ENCODE data around the gene CRY1. TPM values are rescaled to one million over a fixed set of nuclear protein-coding genes. Genes with fewer than 3 reads are reported as not detected.

Gene CRY1
- total RNA-seq: 35.6 TPM

DNA sequence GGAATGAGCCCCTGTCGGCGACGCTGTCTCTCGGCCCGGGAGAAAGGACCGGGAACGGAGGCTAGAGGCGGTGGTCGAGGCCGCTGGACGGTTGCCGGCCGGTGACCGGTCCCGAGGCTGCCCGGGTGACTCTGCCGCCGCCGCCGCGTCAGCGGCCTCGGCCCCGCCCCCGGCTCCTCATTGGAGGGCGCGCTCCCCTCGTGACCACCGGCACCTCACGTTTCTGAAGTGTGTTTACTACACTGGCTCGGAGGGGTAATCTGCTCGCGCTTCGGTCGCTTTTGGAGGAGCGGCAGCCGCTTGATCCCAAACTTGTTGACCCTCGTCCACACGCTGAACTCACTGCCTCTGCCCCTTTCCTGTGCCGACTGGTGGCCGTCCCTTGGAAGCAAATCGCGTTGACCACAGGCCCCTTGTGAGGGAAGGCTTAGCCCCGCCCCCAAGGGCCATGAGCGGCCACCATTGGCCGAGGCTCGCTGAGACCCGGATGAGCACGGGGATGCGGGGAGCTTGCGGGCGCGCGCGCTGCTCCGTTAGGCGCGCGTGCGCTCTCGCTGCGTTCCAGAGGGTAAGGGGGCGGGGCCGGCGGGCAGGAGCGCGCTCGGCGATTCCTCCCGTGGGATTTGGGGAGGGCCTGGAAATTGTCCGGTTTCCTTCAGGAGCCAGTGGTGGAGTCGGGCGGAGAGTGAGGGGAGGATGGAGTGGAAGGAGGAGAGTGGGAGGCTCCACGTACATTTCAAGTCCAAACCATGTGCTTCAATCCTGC lies at the start of gene CRY1:
Gene CRY1, minus strand, starts transcription at position 133 of the 766 bp plus-strand sequence. CDS start 588 bp downstream, outside the sequence.
- DNase-seq: peak; percentile 96

GRCh38 chr12:107139787-107140186 lies 46.4 kb upstream of the CRY1 start:
- DNase-seq: no peak

DNA sequence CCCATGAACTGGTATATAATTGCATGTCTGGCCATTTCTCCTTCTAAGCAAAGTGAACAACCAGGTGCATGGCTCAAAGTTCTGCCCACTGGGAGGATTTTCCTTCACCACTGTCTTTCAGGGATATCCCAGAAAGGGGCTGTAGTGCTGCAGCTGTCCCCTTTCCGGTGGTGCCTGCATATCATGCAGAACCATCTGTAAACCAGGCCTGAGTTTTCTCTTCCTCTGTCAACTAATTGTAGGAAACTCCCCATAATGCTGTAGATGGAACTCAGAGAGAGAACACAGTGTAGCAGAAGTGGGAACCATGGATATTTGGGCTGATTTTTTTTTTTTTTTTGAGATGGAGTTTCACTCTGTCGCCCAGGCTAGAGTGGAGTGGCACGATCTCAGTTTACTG lies 45.6 kb upstream of the CRY1 start:
- no peak for DNase-seq

DNA sequence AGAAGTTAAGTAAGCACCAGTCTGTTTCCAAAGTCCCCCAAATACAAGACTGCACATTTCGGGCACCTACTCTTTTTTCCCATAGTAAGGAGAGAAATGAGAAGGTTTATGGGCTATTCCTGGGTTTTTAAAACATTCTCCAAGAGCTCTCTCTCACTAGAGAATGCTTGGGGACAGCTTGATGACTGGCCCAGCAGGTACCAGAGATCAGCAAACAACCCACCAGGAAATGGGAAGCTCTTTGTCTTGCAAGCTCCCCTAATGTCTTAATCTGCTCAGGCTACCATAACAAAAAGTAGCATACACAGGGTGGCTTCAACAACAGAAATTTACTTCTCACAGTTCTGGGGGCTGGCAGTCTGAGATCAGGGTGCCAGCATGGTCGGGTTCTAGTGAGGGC lies 41.8 kb upstream of the CRY1 start:
- DNase-seq: no peak

GRCh38 chr12:107134558-107134957 lies 41.2 kb upstream of the CRY1 start:
- no peak for DNase-seq

- DNase-seq: no peak
These were observed 40.1 kb upstream of the CRY1 start for GRCh38 chr12:107133462-107133861.

- peak; percentile 66 for DNase-seq
These were observed 38.7 kb upstream of the CRY1 start for GRCh38 chr12:107131832-107132616.

GRCh38 chr12:107130830-107131611 lies 37.7 kb upstream of the CRY1 start:
- no peak for DNase-seq

DNA sequence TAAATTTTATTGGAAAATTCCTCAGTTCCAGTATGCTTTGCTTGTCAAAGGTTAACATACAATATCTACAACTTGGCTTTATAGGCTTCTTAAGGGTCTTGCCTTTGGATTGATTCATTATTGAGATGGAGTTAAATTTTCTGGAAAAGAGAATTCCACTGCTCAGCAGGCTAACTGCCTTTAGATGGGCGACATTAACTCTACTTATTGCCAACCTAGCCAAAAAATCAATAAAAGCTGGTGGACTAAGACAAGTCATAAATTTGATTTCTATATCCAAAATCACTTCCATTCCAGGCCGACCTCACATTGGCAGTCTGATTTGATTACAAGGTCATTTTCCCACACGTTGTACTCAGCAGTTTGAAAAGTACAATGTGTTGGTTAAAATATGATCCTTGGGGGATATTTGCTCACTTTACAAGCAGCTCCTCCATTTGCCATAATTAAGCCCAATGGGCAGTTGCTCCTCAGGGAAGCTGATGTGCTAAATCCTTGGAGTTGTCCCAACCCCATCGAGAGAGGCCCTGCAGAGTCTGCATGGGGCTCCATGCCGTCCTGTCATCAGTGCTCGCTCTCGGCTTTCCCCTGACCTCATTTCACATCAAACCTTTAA lies 36.1 kb upstream of the CRY1 start:
- no peak for DNase-seq

DNA sequence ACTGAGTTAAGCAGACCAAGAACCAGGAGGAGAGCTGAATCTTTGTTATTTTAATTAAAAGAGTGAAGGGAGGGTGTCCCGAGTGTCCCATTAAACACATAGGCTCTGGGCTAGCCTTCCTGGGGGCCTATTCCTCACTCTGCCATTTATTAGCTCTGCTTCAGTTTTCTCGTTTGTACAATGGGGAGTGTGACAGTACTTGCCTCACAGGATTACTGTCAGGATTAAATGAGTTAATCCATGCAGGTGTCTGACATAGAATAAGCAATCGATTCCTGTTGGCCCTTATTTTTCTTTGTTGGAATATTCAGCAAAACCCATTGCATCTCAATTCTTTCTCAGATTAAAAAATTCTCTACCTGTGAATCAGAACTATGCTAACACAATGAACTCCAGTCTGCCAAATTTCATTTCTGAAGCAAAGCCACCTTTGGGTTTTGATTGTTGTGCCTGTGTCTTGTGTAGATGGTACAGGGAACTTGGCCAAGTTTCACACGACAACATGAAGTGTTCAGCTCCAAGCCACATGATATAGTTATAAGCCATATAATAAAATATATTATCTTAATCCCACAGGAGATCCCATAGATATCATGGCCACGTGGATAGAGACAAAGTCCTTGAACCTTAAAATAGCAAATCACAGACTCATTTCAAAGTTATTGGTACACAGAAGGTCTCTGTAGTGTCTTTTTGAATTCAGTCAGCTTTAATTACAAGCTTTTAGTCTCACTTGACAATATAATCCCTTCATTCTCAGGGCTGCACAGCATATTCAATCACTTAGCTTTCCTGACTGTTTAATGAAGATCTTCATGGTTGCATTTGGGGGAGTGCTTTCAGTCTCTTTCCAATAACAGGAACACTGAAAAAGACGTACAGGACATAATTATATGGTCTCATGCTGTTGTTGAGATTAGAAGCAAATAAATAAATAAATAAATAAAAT lies 34.4 kb upstream of the CRY1 start:
- no peak for DNase-seq

DNA sequence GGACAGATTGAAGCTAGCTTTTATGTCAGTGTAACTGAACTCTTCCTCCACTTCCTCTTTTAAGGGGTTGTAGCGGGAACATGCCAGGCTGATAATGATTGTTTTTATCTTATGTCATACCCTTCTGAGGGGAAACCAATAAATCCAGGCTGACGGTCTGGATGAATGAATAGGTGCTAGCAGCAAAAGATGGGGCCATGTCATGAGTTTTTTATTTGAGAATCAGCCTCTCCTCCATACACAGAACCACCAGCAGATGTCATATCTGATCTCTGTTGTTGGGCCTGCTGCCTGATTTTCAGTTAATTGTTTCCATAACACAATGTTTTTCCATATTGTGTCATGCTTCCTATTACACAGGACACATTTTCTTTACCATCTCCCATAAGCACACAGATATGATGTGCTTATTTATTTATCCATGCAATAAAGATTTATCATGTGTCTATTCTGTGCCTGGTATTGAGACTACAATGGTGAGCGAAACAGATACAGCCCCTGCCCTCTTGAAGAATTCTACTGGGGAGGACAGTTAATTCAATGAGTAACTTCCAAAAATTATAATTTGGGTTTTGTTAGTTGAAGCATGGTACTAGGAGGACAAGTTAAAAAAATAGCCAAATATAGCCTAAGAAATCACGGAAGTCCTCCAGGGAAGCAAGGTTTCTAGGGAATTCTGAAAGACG lies 33.6 kb upstream of the CRY1 start:
- DNase-seq: peak; percentile 83

- no peak for DNase-seq
These were observed 32.5 kb upstream of the CRY1 start for GRCh38 chr12:107125833-107126232.

DNA sequence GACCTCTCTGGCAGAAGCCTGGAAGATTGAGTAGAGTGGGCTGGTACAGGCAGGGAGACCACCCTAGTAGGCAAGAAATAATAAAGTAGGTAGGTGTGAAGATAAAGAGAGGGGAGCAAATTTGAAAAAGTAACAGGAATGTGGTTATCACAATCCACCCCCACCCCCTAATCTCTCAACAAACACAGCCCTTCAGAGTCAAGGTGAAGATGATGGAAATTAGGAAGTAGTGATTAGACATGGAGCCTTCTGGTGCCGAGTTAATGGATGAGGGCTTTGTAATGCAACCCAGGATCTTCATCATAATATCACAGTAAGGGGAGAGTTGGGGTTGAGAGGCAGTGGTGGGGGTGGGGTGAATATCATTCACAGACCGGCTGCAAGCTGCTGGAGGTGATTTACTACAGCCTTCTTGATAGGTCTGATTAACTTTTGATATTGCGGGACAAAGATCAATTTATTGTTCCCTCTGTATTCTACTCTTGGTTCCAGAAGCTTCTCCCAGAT lies 29.2 kb upstream of the CRY1 start:
- no peak for DNase-seq

DNA sequence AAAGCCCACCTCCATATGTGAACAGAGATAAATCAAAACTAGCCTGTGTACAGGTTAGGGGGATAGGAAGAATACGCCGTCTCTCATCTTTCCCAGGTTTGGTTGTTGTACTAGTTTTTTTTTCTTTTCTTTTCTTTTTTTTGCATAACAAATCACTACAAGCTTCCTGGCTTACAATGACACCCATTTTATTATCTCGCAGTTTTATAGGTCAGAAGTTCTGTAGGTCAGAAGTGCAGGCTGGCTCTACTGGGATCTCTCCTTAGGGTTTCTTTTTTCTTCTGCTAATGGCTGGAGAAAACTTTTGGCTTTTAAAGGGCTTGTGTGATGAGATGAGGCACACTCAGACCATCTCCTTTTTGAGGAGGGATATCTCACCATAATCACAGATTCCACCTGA lies 25.7 kb upstream of the CRY1 start:
- no peak for DNase-seq

- DNase-seq: no peak
These were observed 25.3 kb upstream of the CRY1 start for GRCh38 chr12:107118624-107119023.

DNA sequence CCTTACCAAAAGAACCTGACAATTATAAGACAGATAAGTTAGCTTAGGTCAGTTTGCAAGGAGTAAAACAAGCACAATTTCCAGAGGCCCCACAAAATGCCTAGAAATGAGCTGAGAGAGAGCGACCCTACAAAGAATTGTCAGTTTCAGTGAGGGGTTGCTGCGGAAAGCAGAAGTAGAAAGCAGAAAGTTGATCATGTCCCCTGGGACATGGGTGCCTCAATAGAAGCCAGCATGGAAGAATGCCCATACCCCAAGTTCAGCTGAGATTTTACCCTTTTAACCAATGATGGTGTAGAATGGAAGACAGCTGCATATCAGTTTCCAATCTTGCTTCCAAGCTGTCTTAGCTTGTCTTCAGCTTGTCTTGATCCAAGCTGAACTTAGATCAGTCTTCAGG lies 21.8 kb upstream of the CRY1 start:
- DNase-seq: no peak

DNA sequence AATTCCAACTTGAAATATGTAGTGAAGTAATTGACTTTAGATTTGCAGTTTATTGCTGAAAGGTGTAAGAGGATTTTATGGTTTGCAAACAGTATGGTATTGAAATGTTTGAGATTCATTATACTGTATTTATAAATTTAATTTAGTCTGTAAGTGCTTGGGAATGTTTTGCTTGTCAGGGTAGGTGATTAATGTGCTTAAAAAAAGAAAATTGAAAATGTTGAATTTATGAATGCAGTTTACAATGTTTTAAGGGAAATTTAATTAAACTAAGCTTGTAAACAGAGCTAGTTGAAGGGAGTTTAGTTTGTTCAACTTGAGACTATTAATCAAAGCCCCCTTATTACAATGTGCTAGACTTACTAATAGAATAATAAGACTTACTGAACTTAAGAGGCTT lies 18.0 kb upstream of the CRY1 start:
- no peak for DNase-seq

- peak; percentile 40 for DNase-seq
These were observed 16.7 kb upstream of the CRY1 start for GRCh38 chr12:107109726-107110719.

DNA sequence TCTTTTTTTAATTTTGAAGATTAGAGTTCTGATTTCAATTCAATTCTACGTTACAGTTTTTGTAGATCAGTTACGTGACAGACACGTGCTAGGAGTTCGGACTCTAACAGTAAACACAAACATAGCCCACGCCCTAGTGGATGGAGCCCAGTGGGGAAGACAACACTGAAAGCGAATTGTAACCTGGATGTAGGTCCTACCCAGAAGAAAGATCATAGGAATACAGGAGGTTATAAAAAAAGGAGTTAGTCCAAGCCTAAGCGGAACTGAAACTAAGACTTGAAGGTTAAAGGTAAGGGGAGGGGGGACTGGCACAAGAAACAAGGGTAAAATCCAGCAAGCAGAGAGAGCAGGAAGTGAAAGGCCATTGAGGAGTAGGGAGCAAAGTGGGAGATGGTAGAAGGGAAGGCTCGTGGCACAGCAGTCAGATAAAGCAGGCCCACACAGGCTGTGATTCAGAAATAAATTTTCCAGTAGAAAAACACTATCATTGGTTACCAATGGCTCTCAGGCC lies 15.7 kb upstream of the CRY1 start:
- no peak for DNase-seq
